Skeletal muscle satellite cell (primary cell): ENCODE results near the gene ASIC2.

Source experiments
- H3K27me3 ChIP-seq: 2 replicates; pipeline ENCODE4 v1.7.0; 2013; ENCODE audit warnings: low read length; ENCODE audit not compliant: control insufficient read depth, insufficient read depth
- H3K36me3 ChIP-seq: 2 replicates; pipeline ENCODE4 v1.7.0; 2013; ENCODE audit warnings: mild to moderate bottlenecking, control low read depth, low read length; ENCODE audit not compliant: insufficient read depth
- H3K4me1 ChIP-seq: 2 replicates; pipeline ENCODE4 v1.7.0; 2013; ENCODE audit warnings: low read length; ENCODE audit not compliant: control insufficient read depth, insufficient read depth
- H3K4me2 ChIP-seq: 2 replicates; pipeline ENCODE4 v1.7.0; 2013; ENCODE audit warnings: mild to moderate bottlenecking, low read length
- H3K4me3 ChIP-seq: 2 replicates; pipeline ENCODE4 v1.7.0; 2013; ENCODE audit warnings: low read length
- H3K9ac ChIP-seq: 2 replicates; pipeline ENCODE4 v1.7.0; 2013; ENCODE audit warnings: mild to moderate bottlenecking, low read depth, low read length, moderate library complexity
- H3K9me3 ChIP-seq: replicated peaks from 2 replicates; pipeline ENCODE4 v1.7.0; 2013; ENCODE audit warnings: mild to moderate bottlenecking, control low read depth, low read length

The ASIC2 gene

GRCh38 chr17:33220036-33220435 lies 73.1 kb downstream of the ASIC2 start:
- H3K36me3 ChIP-seq, result no peaks in the 10 kb centered on the region
- H3K4me1 ChIP-seq, result peaks cover 5% of the 10 kb centered on the region
- H3K9ac ChIP-seq, result no peak overlapping the region
- H3K27me3 ChIP-seq, result peaks cover 25% of the 10 kb centered on the region
- H3K4me3 ChIP-seq, result no peak overlapping the region
- no peak overlapping the region for H3K4me2 ChIP-seq
- no peaks in the 10 kb centered on the region for H3K9me3 ChIP-seq

DNA sequence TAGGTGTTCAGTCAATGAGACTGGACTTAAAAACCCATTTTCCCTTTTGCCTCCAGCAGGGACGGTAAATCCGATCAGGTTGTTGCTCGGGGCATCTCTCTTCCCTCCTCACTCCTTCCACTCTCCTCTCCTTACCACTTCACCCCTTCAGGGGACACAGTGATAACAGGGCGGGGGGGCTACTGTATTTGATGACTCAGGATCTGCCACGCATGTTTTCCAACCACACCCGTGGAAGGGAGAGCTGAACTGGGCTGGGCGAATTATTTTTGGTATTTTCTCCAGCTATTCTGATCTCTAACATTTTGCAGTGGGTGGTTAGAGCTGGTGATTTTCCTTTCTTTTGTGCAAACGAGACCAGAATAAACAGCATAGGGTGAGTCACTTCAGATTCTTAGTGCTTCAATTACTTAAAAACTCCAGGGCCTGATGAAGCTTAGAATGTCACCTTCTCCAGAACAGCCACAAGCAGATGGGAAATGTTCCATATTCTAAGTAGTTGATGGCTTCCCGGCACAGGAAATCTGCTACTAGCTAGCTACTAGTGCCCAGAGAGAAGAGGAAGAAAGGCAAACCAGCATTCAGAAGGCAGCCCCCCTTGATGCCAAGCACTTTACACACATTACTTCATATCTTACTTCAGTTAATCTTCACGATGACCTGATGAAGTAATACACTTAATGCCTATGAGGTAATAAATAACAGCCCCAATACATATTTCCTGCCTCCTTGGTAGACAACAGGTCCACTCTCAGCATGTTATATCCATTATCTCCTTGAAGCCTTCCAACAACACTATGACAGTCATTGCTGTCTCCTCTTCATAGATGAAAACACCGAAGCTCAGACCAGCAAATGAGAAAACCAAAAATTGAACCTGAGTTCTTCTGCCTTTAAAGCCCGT lies 74.1 kb downstream of the ASIC2 start:
- H3K4me3 ChIP-seq, result no peak overlapping the region
- no peak overlapping the region for H3K9ac ChIP-seq
- H3K27me3 ChIP-seq, result peaks cover 19% of the 10 kb centered on the region
- H3K4me2 ChIP-seq, result no peak overlapping the region
- H3K4me1 ChIP-seq, result peaks cover 5% of the 10 kb centered on the region
- no peaks in the 10 kb centered on the region for H3K9me3 ChIP-seq
- no peaks in the 10 kb centered on the region for H3K36me3 ChIP-seq

GRCh38 chr17:33217891-33218290 lies 75.2 kb downstream of the ASIC2 start:
- peaks cover 5% of the 10 kb centered on the region for H3K4me1 ChIP-seq
- no peak overlapping the region for H3K4me2 ChIP-seq
- H3K9ac ChIP-seq, result no peak overlapping the region
- peaks cover 14% of the 10 kb centered on the region for H3K27me3 ChIP-seq
- no peaks in the 10 kb centered on the region for H3K36me3 ChIP-seq
- no peak overlapping the region for H3K4me3 ChIP-seq
- H3K9me3 ChIP-seq, result no peaks in the 10 kb centered on the region

DNA sequence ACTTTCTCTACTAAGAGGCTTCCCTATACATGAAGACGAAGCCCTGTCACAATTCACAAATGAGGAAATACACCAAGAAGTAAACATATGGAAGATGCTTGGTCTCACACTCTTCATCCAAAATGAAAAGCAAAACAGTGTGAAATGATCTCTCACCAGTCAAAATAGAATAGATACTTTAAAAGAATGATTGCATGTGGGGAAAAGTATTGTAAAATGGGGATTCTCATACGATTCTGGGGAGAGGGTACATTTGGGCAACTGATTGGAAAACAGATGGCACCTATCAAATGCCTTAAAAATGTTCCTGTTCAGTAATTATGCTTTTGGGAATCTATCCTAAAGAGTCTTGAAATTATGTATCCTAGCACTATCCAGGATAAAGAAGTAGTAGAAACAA lies 78.1 kb downstream of the ASIC2 start:
- H3K4me1 ChIP-seq, result peaks cover 5% of the 10 kb centered on the region
- peaks cover 18% of the 10 kb centered on the region for H3K27me3 ChIP-seq
- no peak overlapping the region for H3K9ac ChIP-seq
- no peak overlapping the region for H3K4me3 ChIP-seq
- H3K4me2 ChIP-seq, result no peak overlapping the region
- no peaks in the 10 kb centered on the region for H3K9me3 ChIP-seq
- H3K36me3 ChIP-seq, result no peaks in the 10 kb centered on the region

DNA sequence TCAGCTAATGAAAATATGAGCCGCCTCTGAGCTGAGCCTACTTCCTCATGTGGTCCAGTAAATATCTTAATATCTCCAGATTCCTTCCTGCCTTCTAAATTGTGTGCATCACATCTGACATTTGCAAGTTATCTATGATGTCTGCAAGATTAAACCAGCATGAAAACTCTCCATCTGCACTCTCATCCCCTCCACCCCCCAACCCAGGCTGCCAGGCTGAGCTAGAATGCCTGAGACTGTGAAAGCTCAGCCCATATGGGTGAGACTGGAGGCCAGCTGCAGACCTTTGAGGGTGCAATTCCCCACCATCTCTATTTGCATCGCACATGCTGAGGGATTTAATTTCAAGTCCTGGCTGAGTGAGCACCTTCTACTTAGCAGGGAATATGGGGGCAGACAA lies 82.8 kb downstream of the ASIC2 start:
- Histone ChIP-seq H3K9ac (no peak overlapping the region), H3K4me2 (no peak overlapping the region)

DNA sequence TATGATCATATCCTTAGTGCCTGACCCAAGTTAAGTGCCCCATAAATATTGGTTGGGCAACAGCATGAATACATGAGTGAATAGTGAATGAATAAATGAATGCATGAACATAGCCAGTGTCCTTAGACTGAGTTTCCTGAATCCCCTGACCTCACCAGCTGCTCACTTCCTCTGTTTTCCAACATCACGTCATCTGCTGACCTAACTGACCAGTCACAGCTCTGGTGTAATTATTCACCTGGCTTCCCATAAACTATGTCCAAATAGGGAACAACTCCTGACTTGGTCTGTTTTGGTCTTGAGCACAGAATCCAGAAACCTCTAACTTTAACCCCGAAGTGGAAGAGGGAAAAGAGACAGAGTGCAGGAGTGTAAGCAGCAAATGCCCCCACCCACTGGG lies 83.4 kb downstream of the ASIC2 start:
- H3K9me3 ChIP-seq, result no peaks in the 10 kb centered on the region
- no peak overlapping the region for H3K9ac ChIP-seq
- H3K4me3 ChIP-seq, result no peak overlapping the region
- H3K36me3 ChIP-seq, result no peaks in the 10 kb centered on the region
- peaks cover 23% of the 10 kb centered on the region for H3K27me3 ChIP-seq
- H3K4me2 ChIP-seq, result no peak overlapping the region
- no peaks in the 10 kb centered on the region for H3K4me1 ChIP-seq

More for the DNA sequence above, 82.8 kb downstream of the ASIC2 start:
- Histone ChIP-seq H3K27me3 (peaks cover 23% of the 10 kb centered on the region), H3K9me3 (no peaks in the 10 kb centered on the region), H3K4me1 (no peaks in the 10 kb centered on the region), H3K36me3 (no peaks in the 10 kb centered on the region), H3K4me3 (no peak overlapping the region)

- H3K27me3 ChIP-seq, result peaks cover 28% of the 10 kb centered on the region
- no peak overlapping the region for H3K4me2 ChIP-seq
- no peaks in the 10 kb centered on the region for H3K4me1 ChIP-seq
- no peaks in the 10 kb centered on the region for H3K9me3 ChIP-seq
- no peaks in the 10 kb centered on the region for H3K36me3 ChIP-seq
- H3K4me3 ChIP-seq, result no peak overlapping the region
- no peak overlapping the region for H3K9ac ChIP-seq
Observed at GRCh38 chr17:33207231-33207630, 85.9 kb downstream of the ASIC2 start.

DNA sequence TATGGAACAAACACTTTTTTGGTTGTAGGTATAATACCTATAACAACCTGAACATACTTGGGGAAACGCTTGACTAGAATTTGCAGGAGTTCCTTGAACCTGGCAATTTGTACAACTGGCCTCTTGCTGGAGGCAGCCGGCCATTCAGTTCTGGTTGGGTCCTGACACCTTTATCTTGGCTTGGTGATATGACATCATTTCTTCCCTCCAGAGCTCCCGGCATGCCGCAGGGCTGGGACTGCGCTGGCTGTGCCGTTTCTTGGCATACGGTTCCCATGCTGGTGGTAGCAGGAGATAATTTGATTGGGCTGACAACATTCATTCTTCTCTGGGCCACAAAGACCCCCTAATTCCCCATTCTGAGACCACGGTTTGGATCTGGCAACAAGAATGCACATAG lies 87.5 kb downstream of the ASIC2 start:
- H3K9me3 ChIP-seq, result no peaks in the 10 kb centered on the region
- H3K4me1 ChIP-seq, result peaks cover 3% of the 10 kb centered on the region
- H3K4me2 ChIP-seq, result no peak overlapping the region
- no peak overlapping the region for H3K4me3 ChIP-seq
- H3K27me3 ChIP-seq, result peaks cover 28% of the 10 kb centered on the region
- no peaks in the 10 kb centered on the region for H3K36me3 ChIP-seq
- H3K9ac ChIP-seq, result no peak overlapping the region

DNA sequence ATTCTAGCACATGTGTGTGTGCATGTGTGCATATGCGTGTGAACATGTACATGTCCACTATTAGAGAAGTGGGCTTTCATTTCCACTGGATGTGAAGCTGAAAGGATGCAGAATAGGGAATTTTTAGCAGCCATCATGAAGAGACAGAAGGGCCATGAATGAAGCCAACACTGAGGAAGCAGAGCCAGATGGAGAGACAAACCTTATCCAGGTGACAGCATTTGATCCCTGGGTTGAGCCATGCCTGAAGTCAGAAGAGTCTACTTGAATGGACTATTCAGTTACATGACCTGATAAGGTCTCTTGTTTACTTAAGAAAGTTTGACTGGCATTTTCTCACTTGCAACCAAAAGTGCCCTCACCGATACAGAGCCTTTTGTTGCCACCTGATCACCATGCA lies 88.4 kb downstream of the ASIC2 start:
- Histone ChIP-seq H3K4me2 (no peak overlapping the region), H3K36me3 (no peaks in the 10 kb centered on the region), H3K4me3 (no peak overlapping the region), H3K27me3 (peaks cover 24% of the 10 kb centered on the region), H3K4me1 (peaks cover 10% of the 10 kb centered on the region), H3K9ac (no peak overlapping the region), H3K9me3 (no peaks in the 10 kb centered on the region)

DNA sequence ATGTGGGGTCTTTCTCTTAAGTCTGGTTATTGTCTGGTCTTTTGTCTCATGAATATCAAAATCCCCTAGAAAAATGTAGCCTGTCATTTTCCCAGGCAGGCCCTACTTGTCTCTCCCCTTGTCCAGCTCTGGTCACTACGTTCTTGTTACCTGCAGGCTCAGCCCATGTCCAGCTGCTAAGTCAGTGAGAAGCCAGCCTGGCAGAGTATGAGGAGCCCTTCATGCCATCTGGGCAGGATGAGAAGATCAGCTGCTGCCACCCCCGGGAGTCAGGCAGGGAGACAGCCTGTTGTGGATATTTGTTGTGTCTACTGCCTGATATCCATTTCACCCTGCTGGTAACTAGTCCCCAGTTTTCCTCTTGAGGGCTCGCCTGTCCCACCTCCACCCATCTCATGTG lies 88.9 kb downstream of the ASIC2 start:
- Histone ChIP-seq H3K4me1 (peaks cover 11% of the 10 kb centered on the region), H3K36me3 (no peaks in the 10 kb centered on the region)

DNA sequence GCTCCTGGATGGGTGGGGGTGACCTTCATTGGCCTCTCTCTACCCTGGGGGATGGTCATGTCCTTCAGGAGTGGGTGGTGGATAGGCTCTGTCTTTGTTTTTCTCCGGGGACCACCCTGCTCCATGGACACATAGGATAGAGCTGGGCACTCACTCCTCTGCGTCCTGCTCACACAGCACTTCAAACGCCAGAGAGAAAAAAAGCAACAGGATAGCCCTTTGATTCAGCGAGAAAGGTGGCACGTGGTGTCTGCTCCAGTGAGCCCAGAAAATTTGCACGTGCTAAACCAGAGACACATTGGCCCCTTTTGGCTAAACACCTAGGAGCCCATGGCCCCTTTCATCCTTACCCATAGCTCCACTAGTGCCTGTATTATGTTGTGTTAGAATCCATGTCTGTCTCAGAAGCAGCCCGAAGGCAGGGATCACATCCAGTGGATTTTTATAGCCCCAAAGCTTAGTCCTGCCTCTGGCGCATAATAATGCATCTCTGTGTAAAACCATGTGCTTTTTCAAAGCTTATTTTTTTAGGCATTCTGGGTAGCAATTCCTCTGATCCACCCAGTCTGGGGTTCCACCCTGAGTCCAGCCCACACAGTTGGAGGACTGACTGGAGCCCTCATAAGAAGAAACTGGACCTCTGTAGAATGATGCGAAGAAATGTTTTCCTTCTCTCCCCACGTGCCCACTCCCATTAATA lies 90.1 kb downstream of the ASIC2 start:
- peaks cover 23% of the 10 kb centered on the region for H3K27me3 ChIP-seq
- H3K4me3 ChIP-seq, result no peak overlapping the region
- peaks cover 11% of the 10 kb centered on the region for H3K4me1 ChIP-seq
- no peak overlapping the region for H3K9ac ChIP-seq
- no peaks in the 10 kb centered on the region for H3K36me3 ChIP-seq
- H3K9me3 ChIP-seq, result no peaks in the 10 kb centered on the region
- H3K4me2 ChIP-seq, result no peak overlapping the region

More for the DNA sequence above, 88.9 kb downstream of the ASIC2 start:
- Histone ChIP-seq H3K9ac (no peak overlapping the region), H3K27me3 (peaks cover 25% of the 10 kb centered on the region), H3K9me3 (no peaks in the 10 kb centered on the region), H3K4me3 (no peak overlapping the region), H3K4me2 (no peak overlapping the region)
